Measurements from ENCODE around the gene SLC16A5. TPM values are rescaled to one million over a fixed set of nuclear protein-coding genes. Genes with fewer than 3 reads are reported as not detected.

SLC16A5 gene
- total RNA-seq, 1 donor from 2014 or later, result 7.3 TPM

- H3K4me3 Mint-ChIP-seq, result peak overlapping the region; percentile 73
- H3K4me1 Mint-ChIP-seq, result peaks cover 52% of the 10 kb centered on the region
- TF ChIP-seq, protein P1, sequence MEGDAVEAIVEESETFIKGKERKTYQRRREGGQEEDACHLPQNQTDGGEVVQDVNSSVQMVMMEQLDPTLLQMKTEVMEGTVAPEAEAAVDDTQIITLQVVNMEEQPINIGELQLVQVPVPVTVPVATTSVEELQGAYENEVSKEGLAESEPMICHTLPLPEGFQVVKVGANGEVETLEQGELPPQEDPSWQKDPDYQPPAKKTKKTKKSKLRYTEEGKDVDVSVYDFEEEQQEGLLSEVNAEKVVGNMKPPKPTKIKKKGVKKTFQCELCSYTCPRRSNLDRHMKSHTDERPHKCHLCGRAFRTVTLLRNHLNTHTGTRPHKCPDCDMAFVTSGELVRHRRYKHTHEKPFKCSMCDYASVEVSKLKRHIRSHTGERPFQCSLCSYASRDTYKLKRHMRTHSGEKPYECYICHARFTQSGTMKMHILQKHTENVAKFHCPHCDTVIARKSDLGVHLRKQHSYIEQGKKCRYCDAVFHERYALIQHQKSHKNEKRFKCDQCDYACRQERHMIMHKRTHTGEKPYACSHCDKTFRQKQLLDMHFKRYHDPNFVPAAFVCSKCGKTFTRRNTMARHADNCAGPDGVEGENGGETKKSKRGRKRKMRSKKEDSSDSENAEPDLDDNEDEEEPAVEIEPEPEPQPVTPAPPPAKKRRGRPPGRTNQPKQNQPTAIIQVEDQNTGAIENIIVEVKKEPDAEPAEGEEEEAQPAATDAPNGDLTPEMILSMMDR (conservative IDR thresholded peaks at IDR 0.05), result no peak
- no peak for DNase-seq (ENCODE audit: low read depth, low spot score)
- no peaks in the 10 kb centered on the region for H3K36me3 Mint-ChIP-seq (ENCODE audit: low read depth)
- H3K9me3 Mint-ChIP-seq, result no peaks in the 10 kb centered on the region
- peaks cover 4% of the 10 kb centered on the region for H3K27me3 Mint-ChIP-seq (ENCODE audit: low read depth)
- no peak overlapping the region for H3K27ac Mint-ChIP-seq (ENCODE audit: unreplicated experiment)
Measured at GRCh38 chr17:75086496-75087181, 1.1 kb upstream of the SLC16A5 start.

DNA sequence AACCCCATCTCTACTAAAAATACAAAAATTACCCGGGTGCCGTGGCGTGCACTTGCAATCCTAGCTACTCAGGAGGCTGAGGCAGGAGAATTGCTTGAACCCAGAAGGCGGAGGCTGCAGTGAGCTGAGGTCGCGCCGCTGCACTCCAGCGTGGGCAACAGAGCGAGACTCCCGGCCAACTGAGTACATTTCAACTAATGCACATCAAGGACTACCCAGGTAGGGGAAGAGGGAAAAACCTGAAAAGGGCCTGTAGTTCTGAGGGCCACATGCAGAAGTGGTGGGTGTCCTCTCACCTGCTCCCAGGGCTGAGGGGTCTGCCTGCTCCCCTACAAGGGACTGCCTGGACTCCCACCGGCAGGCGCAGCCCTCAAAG is 584 bp upstream of the SLC16A5 start:
- Mint-ChIP-seq H3K27ac (ENCODE audit: unreplicated experiment) (no peak overlapping the region), H3K27me3 (ENCODE audit: low read depth) (peaks cover 4% of the 10 kb centered on the region), H3K4me1 (peaks cover 56% of the 10 kb centered on the region), H3K4me3 (peak overlapping the region; percentile 73), H3K9me3 (no peaks in the 10 kb centered on the region), H3K36me3 (ENCODE audit: low read depth) (no peaks in the 10 kb centered on the region)
- TF ChIP-seq, protein P1 (conservative IDR thresholded peaks at IDR 0.05), result no peak
- no peak for DNase-seq (ENCODE audit: low read depth, low spot score)

DNA sequence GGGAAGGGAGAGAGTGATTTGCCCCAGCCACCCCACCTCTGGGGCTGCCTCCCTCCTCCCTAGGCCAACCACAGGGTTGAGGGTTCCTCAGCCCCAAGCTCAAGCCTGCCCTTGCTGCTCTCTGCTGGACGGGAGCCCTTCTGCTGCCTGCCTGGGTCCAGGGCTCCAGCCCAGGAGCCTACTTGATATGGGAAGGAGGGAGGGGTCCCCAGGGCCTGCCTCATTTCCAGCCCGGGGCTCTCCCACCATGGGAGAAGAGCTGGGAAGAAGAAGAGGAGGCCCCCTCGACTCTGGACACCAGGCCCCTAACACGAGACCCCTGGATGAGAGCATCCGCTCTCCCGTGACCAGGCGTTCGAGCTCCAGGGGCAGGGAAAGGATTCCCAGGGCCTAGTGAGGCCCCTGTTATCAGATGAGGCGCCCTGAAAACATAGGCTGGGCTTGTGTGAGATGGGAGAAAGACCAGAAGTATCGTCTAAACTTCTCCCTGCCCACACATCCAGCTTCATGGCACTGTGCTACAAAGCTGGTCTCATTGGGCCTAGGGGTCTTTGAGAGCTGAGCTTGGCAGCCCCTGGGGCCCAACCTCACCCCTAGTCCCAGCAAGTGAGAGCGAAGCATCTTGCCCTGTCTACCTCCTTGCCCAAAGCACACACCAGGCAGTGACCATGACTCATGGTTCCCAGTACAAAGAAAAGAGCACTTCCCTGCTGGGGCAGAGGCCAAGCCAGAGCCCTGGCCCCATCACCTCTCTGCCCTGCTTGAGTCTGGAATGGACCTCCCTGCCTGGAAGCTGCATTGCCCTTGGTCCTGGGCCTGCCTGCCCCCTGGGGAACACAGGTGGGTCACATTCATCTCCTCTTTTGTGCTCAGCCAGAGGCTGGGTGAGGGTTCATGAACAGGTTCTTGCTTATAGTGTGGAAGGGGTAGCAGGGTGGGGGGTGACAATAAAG is 987 bp downstream of the SLC16A5 start:
- Mint-ChIP-seq H3K9me3 (no peaks in the 10 kb centered on the region), H3K4me3 (peak overlapping the region; percentile 49), H3K27me3 (ENCODE audit: low read depth) (peaks cover 4% of the 10 kb centered on the region), H3K36me3 (ENCODE audit: low read depth) (no peaks in the 10 kb centered on the region), H3K27ac (ENCODE audit: unreplicated experiment) (peak overlapping the region; percentile 19), H3K4me1 (peaks cover 57% of the 10 kb centered on the region)
- DNase-seq (ENCODE audit: low read depth, low spot score), result no peak
- TF ChIP-seq, protein P1 (conservative IDR thresholded peaks at IDR 0.05), result no peak

- H3K36me3 Mint-ChIP-seq (ENCODE audit: low read depth), result no peaks in the 10 kb centered on the region
- H3K27me3 Mint-ChIP-seq (ENCODE audit: low read depth), result peaks cover 4% of the 10 kb centered on the region
- peaks cover 46% of the 10 kb centered on the region for H3K4me1 Mint-ChIP-seq
- TF ChIP-seq, protein P1 (conservative IDR thresholded peaks at IDR 0.05), result no peak
- no peaks in the 10 kb centered on the region for H3K9me3 Mint-ChIP-seq
- H3K27ac Mint-ChIP-seq (ENCODE audit: unreplicated experiment), result peak overlapping the region; percentile 81
- DNase-seq (ENCODE audit: low read depth, low spot score), result no peak
- H3K4me3 Mint-ChIP-seq, result peak overlapping the region; percentile 25
Measured at GRCh38 chr17:75090871-75091854, 3.4 kb downstream of the SLC16A5 start.

DNA sequence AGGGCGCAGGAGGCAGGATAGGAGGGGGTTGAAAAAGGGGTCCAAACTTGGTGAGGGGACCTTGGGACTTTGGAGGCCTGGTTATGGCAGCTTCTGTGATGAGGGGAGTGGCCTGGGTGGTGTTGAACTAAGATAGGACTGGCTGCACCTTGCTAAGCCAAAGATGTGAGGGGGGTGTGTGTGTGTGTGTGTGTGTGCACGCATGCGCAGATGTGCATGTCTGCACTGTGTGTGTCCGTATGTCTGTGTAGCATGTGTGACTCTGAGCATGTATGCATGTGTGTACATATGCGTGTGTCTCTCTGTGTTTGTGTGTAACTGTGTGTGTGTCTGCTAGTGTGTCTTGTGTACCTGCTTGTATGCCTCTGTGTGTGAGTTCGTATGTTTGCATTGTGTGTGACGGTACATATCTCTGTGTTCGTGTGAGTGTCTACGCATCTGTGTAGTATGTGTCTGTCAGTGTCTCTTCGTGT is 4.1 kb downstream of the SLC16A5 start:
- Mint-ChIP-seq H3K4me1 (peaks cover 40% of the 10 kb centered on the region), H3K4me3 (peak overlapping the region; percentile 2)

More for the DNA sequence above, 4.1 kb downstream of the SLC16A5 start:
- H3K36me3 Mint-ChIP-seq (ENCODE audit: low read depth), result no peaks in the 10 kb centered on the region
- TF ChIP-seq, protein P1 (conservative IDR thresholded peaks at IDR 0.05), result no peak
- H3K27me3 Mint-ChIP-seq (ENCODE audit: low read depth), result no peaks in the 10 kb centered on the region
- H3K27ac Mint-ChIP-seq (ENCODE audit: unreplicated experiment), result no peak overlapping the region
- no peaks in the 10 kb centered on the region for H3K9me3 Mint-ChIP-seq
- DNase-seq (ENCODE audit: low read depth, low spot score), result no peak
